GM23338 (cell line): Measurements from ENCODE around the gene ZNF816. TPM values are rescaled to one million over a fixed set of nuclear protein-coding genes. Genes with fewer than 3 reads are reported as not detected.

ENCODE experiments used
- ATAC-seq: fragments of 200-7000 bp; cut with Tn5 transposase; 3 replicates; pipeline ENCODE4 v1.9.1; 2020
- DNase-seq: peaks from one replicate; pipeline ENCODE4 v3.0.0-alpha.2; 2015; ENCODE audit warnings: low spot score
- H2AFZ ChIP-seq: fragments of 200-600 bp; sonication (generic); 2 replicates; pipeline ENCODE4 v1.8.0; 2016; ENCODE audit warnings: antibody characterized with exemption, mild to moderate bottlenecking, moderate library complexity
- H3F3A ChIP-seq: fragments of 200-600 bp; sonication (generic); replicated peaks from 2 replicates; pipeline ENCODE4 v1.8.0; 2017; ENCODE audit warnings: antibody characterized with exemption, mixed run types, low read depth
- H3K27ac ChIP-seq: fragments of 200-600 bp; sonication (generic); 2 replicates; pipeline ENCODE4 v1.6.1; 2016; ENCODE audit warnings: low read depth
- H3K27me3 ChIP-seq: fragments of 200-600 bp; sonication (generic); 2 replicates; pipeline ENCODE4 v1.8.0; 2016; ENCODE audit warnings: mild to moderate bottlenecking, mixed run types, moderate library complexity; ENCODE audit not compliant: insufficient read depth
- H3K36me3 ChIP-seq: fragments of 200-600 bp; sonication (generic); 2 replicates; pipeline ENCODE4 v1.8.0; 2016; ENCODE audit warnings: mild to moderate bottlenecking; ENCODE audit not compliant: insufficient read depth
- H3K4me1 ChIP-seq: fragments of 200-600 bp; sonication (generic); 2 replicates; pipeline ENCODE4 v1.8.0; 2016; ENCODE audit warnings: mild to moderate bottlenecking, moderate library complexity; ENCODE audit not compliant: insufficient read depth
- H3K4me2 ChIP-seq: fragments of 200-600 bp; sonication (generic); 2 replicates; pipeline ENCODE4 v1.7.1; 2017; ENCODE audit warnings: mixed run types
- H3K4me3 ChIP-seq: fragments of 200-600 bp; sonication (generic); 2 replicates; pipeline ENCODE4 v1.6.1; 2016; ENCODE audit warnings: mixed run types
- H3K79me2 ChIP-seq: fragments of 200-600 bp; sonication (generic); replicated peaks from 2 replicates; pipeline ENCODE4 v1.8.0; 2017; ENCODE audit warnings: mild to moderate bottlenecking; ENCODE audit not compliant: insufficient read depth
- H3K9me2 ChIP-seq: fragments of 200-600 bp; sonication (generic); 2 replicates; pipeline ENCODE4 v1.8.0; 2017; ENCODE audit not compliant: insufficient read depth
- H4K20me1 ChIP-seq: fragments of 200-600 bp; sonication (generic); replicated peaks from 2 replicates; pipeline ENCODE4 v1.8.0; 2017; ENCODE audit warnings: mild to moderate bottlenecking; ENCODE audit not compliant: insufficient read depth
- H3K27ac Mint-ChIP-seq: 2 replicates; pipeline ENCODE4 v1.8.0; 2020; ENCODE audit warnings: inconsistent platforms, mild to moderate bottlenecking, moderate library complexity, mixed read lengths
- H3K27me3 Mint-ChIP-seq: 3 replicates; pipeline ENCODE4 v1.8.0; 2022; ENCODE audit warnings: low read depth, mild to moderate bottlenecking, moderate library complexity, mixed read lengths, inconsistent platforms; ENCODE audit not compliant: insufficient read depth, poor library complexity
- H3K36me3 Mint-ChIP-seq: 3 replicates; pipeline ENCODE4 v1.8.0; 2021; ENCODE audit warnings: low read depth, mild to moderate bottlenecking, inconsistent platforms, moderate library complexity, mixed read lengths
- H3K4me1 Mint-ChIP-seq: 3 replicates; pipeline ENCODE4 v1.8.0; 2020; ENCODE audit warnings: mild to moderate bottlenecking, inconsistent platforms, mixed read lengths
- H3K4me3 Mint-ChIP-seq: 3 replicates; pipeline ENCODE4 v1.8.0; 2021; ENCODE audit warnings: moderate library complexity, mild to moderate bottlenecking, inconsistent platforms, mixed read lengths
- H3K9me3 Mint-ChIP-seq: 3 replicates; pipeline ENCODE4 v1.8.0; 2020; ENCODE audit warnings: moderate library complexity, mild to moderate bottlenecking, inconsistent platforms, mixed read lengths
- CREB1 ChIP-seq: fragments of 250-450 bp; sonication (Bioruptor Pico); IDR thresholded peaks from 2 replicates; pipeline ENCODE4 v1.5.0; 2020; ENCODE audit warnings: low read depth, mild to moderate bottlenecking, moderate library complexity
- ETS1 ChIP-seq: IDR thresholded peaks from 2 replicates; pipeline ENCODE4 v1.6.1; 2016; ENCODE audit warnings: antibody characterized with exemption
- EZH2 ChIP-seq: fragments of 200-600 bp; sonication (generic); IDR thresholded peaks from one replicate; pipeline ENCODE4 v1.8.0; 2017; ENCODE audit warnings: antibody characterized with exemption, mild to moderate bottlenecking, low read depth; ENCODE audit not compliant: unreplicated experiment
- NANOG ChIP-seq: IDR thresholded peaks from 2 replicates; pipeline ENCODE4 v1.6.1; 2016; ENCODE audit warnings: antibody characterized with exemption, borderline replicate concordance
- ZNF462 ChIP-seq: fragments of 250-450 bp; sonication (Bioruptor Pico); IDR thresholded peaks from 2 replicates; pipeline ENCODE4 v1.5.0; 2020; ENCODE audit warnings: mild to moderate bottlenecking, moderate library complexity
- polyA plus RNA-seq: library from polyadenylated mRNA; unstranded; fragments of >200 nt; fragmentation: Nextera tagmentation; extraction: Ambion mirVana; gene quantifications from 2 replicates; pipeline ENCODE4 v1.2.1, GENCODE V29; 2016
- total RNA-seq: library from RNA; depleted of rRNA; stranded (reverse); fragments of >200 nt; shearing (Covaris generic); gene quantifications from 2 replicates; pipeline ENCODE4 v1.2.3, GENCODE V29; 2014

Gene ZNF816
- total and polyA plus RNA-seq, 2 experiments from 2014 or later: 7.0 to 9.5 TPM

GRCh38 chr19:53008061-53008778 is 45.5 kb upstream of the ZNF816 start:
- H3K36me3 Mint-ChIP-seq: no peaks in the 10 kb centered on the region; the same call in 2 of the 3 replicates
- Histone ChIP-seq H2AFZ (no peak overlapping the region), H3F3A (no peaks in the 10 kb centered on the region), H3K4me1 (no peaks in the 10 kb centered on the region), H4K20me1 (no peaks in the 10 kb centered on the region; the same call in 1 of the 2 replicates), H3K9me2 (no peaks in the 10 kb centered on the region), H3K27me3 (no peaks in the 10 kb centered on the region), H3K79me2 (no peaks in the 10 kb centered on the region), H3K27ac (no peak overlapping the region), H3K4me2 (no peak overlapping the region), H3K36me3 (no peaks in the 10 kb centered on the region), H3K4me3 (no peak overlapping the region)
- no peak for ATAC-seq
- no peak overlapping the region for H3K4me3 Mint-ChIP-seq
- peaks cover 6% of the 10 kb centered on the region for H3K4me1 Mint-ChIP-seq
- H3K27me3 Mint-ChIP-seq: peaks cover 15% of the 10 kb centered on the region
- DNase-seq: no peak
- H3K27ac Mint-ChIP-seq: no peak overlapping the region
- no peaks in the 10 kb centered on the region; the same call in 2 of the 3 replicates for H3K9me3 Mint-ChIP-seq
- no peak for TF ChIP-seq EZH2
- no peak for TF ChIP-seq ETS1
- no peak for TF ChIP-seq ZNF462 (CRISPR knock-in tag)
- no peak for TF ChIP-seq CREB1 (CRISPR knock-in tag)
- no peak for TF ChIP-seq NANOG
